ENCODE results near the gene SFXN5.

GRCh38 chr2:73088703-73089102 lies 17.2 kb upstream of the SFXN5 start:
- TF ChIP-seq CTCF (IDR thresholded peaks at IDR 0.05; ENCODE audit: extremely low read depth in 1 of 2, insufficient read depth in 1 of 2, low read depth in 1 of 2, low read length in 2 of 2) (no peak), POLR2AphosphoS5 (IDR thresholded peaks at IDR 0.05; ENCODE audit: insufficient read depth, low read depth, low read length) (no peak), POLR2A (IDR thresholded peaks at IDR 0.05; ENCODE audit: low read depth, low read length) (no peak), EZH2 (IDR thresholded peaks at IDR 0.05; ENCODE audit: borderline replicate concordance, low read depth, low read length, severe bottlenecking) (no peak), MAX (IDR thresholded peaks at IDR 0.05; ENCODE audit: insufficient read depth, insufficient read length) (no peak), MYC (IDR thresholded peaks at IDR 0.05; ENCODE audit: low read depth, low read length) (no peak), FOS (IDR thresholded peaks at IDR 0.05; ENCODE audit: borderline replicate concordance, insufficient read depth, low read length) (no peak), GATA2 (IDR thresholded peaks at IDR 0.05; ENCODE audit: insufficient read depth, insufficient read length, low read depth, low read length) (no peak), JUN (IDR thresholded peaks at IDR 0.05; ENCODE audit: borderline replicate concordance, insufficient read depth, insufficient read length, low read depth) (no peak)
